Motor neuron (in vitro differentiated cells): ENCODE data around the gene SLCO3A1. TPM values are rescaled to one million over a fixed set of nuclear protein-coding genes. Genes with fewer than 3 reads are reported as not detected.
A peak's percentile ranks its signal among the peaks of the same experiment; 100 is the strongest.

ENCODE experiments used
- ATAC-seq, 8 experiments: fragments of 200-7000 bp; cut with Tn5 transposase; replicated peaks in 6 of 8; 2 replicates each; pipeline ENCODE4 v1.8.0; 2021; ENCODE audit warnings: mild to moderate bottlenecking in 8 of 8, moderate library complexity in 8 of 8
- H3K27ac ChIP-seq, 2 donors: fragments of 250-450 bp; sonication (Bioruptor Pico); 2 replicates each; pipeline ENCODE4 v1.9.0; 2021; ENCODE audit warnings: antibody characterized with exemption in 2 of 2, mild to moderate bottlenecking in 2 of 2, moderate library complexity in 1 of 2
- H3K4me1 ChIP-seq, 2 donors: fragments of 250-450 bp; sonication (Bioruptor Pico); replicated peaks in 1 of 2; 2 replicates each; pipeline ENCODE4 v1.6.1; 2021; ENCODE audit warnings: antibody characterized with exemption in 2 of 2, mild to moderate bottlenecking in 2 of 2, moderate library complexity in 1 of 2
- H3K4me3 ChIP-seq, 5 donors: fragments of 250-450 bp; sonication (Bioruptor Pico); 2 replicates each; pipeline ENCODE4 v1.9.0; 2021; ENCODE audit warnings: antibody characterized with exemption in 5 of 5, mild to moderate bottlenecking in 5 of 5, moderate library complexity in 4 of 5
- WGBS, 10 experiments: fragments of 450-650 bp; shearing (Covaris generic); methylation state at CpG; one replicate each; pipeline ENCODE4 v1.0.0; 2022; 5-methylcytosine and 5-hydroxymethylcytosine counted together
- in situ Hi-C, 9 experiments: fragments of 400-800 bp; cut with MboI; loops; one replicate each; pipeline ENCODE4 v1.15.0; 2021; ENCODE audit warnings: low sequenced_read_pairs in 9 of 9, low pct_unique_long_range_greater_than_20kb in 2 of 9; ENCODE audit not compliant: unreplicated experiment in 9 of 9
- total RNA-seq, 8 experiments: library from RNA; unstranded; fragments of 300-600 nt; gene quantifications; 2 replicates each; pipeline versions ENCODE4 v1.2.3 to v1.2.4, GENCODE V29; 2022

SLCO3A1 gene
- total RNA-seq, 8 experiments from 2014 or later = 2.2 to 19.6 (median 4.9) TPM

- in situ Hi-C loops = no loop called here
- ATAC-seq = no peak
- H3K4me3 ChIP-seq = no peak overlapping the region
- H3K27ac ChIP-seq = no peak overlapping the region
- H3K4me1 ChIP-seq = peaks cover 39 to 40% of the 10 kb centered on the region in 2 donors
- WGBS, 10 experiments = 80 to 100% (median 93%) methylated on average over 1 to 6 of the region's 8 CpGs; no CpG with 5 or more reads in 4 of the 10 experiments
Observed at GRCh38 chr15:91939403-91939831, 85.9 kb downstream of the SLCO3A1 start.

- ATAC-seq = peak in 5 of 8 experiments; percentile 61 to 91 (median 85)
Observed at GRCh38 chr15:91940496-91941381, 87.2 kb downstream of the SLCO3A1 start.

GRCh38 chr15:91941871-91942658, 88.6 kb downstream of the SLCO3A1 start:
- 14 to 92% (median 76%) methylated on average over 1 to 8 of the region's 9 CpGs for WGBS, 10 experiments
- in situ Hi-C loops = loop anchor here in 1 of 9 experiments (10.0 kb wide), 1 partner anchor 133 kb away; no protein-coding TSS in a partner anchor
- Histone ChIP-seq H3K4me3 (no peak overlapping the region), H3K4me1 (peaks cover 43 to 45% of the 10 kb centered on the region in 2 donors), H3K27ac (no peak overlapping the region)
- ATAC-seq = no peak

More at GRCh38 chr15:91940496-91941381, 87.2 kb downstream of the SLCO3A1 start:
- H3K27ac ChIP-seq = no peak overlapping the region
- H3K4me3 ChIP-seq = no peak overlapping the region
- peaks cover 43 to 44% of the 10 kb centered on the region in 2 donors for H3K4me1 ChIP-seq
- in situ Hi-C loops = loop anchor here in 1 of 9 experiments (10.0 kb wide), 1 partner anchor 134 kb away; no protein-coding TSS in a partner anchor
- WGBS, 10 experiments = 18 to 84% (median 43%) methylated on average over 1 to 4 of the region's 8 CpGs; no CpG with 5 or more reads in 5 of the 10 experiments

- peak; percentile 35 to 95 (median 70) for ATAC-seq
- in situ Hi-C loops = loop anchor here in 1 of 9 experiments (10.0 kb wide), 1 partner anchor 132 kb away; no protein-coding TSS in a partner anchor
- Histone ChIP-seq H3K4me3 (no peak overlapping the region), H3K27ac (no peak overlapping the region), H3K4me1 (peaks cover 43 to 49% of the 10 kb centered on the region in 2 donors)
- WGBS, 10 experiments = 0 to 28% (median 11%) methylated on average over 1 to 6 of the region's 9 CpGs; no CpG with 5 or more reads in 2 of the 10 experiments
Observed at GRCh38 chr15:91942720-91943394, 89.3 kb downstream of the SLCO3A1 start.

GRCh38 chr15:91944331-91944730, 90.8 kb downstream of the SLCO3A1 start:
- in situ Hi-C loops = loop anchor here in 1 of 9 experiments (10.0 kb wide), 1 partner anchor 130 kb away; no protein-coding TSS in a partner anchor
- WGBS, 10 experiments = 0 to 60% (median 42%) methylated on average over 1 to 5 of the region's 6 CpGs; no CpG with 5 or more reads in 4 of the 10 experiments
- no peak overlapping the region for H3K4me3 ChIP-seq
- no peak overlapping the region for H3K27ac ChIP-seq
- peak in 4 of 8 experiments; percentile 15 to 30 (median 22) for ATAC-seq
- H3K4me1 ChIP-seq = peaks cover 43 to 54% of the 10 kb centered on the region in 2 donors

GRCh38 chr15:91945385-91945784, 91.9 kb downstream of the SLCO3A1 start:
- H3K4me3 ChIP-seq = no peak overlapping the region
- H3K4me1 ChIP-seq = peaks cover 38 to 49% of the 10 kb centered on the region in 2 donors
- no peak for ATAC-seq
- no peak overlapping the region for H3K27ac ChIP-seq
- WGBS, 10 experiments = 37 to 100% (median 83%) methylated on average over 2 to 6 of the region's 6 CpGs; no CpG with 5 or more reads in 1 of the 10 experiments
- in situ Hi-C loops = loop anchor here in 1 of 9 experiments (10.0 kb wide), 1 partner anchor 129 kb away; no protein-coding TSS in a partner anchor

GRCh38 chr15:91946075-91946474, 92.6 kb downstream of the SLCO3A1 start:
- Histone ChIP-seq H3K4me1 (peaks cover 31 to 42% of the 10 kb centered on the region in 2 donors), H3K4me3 (no peak overlapping the region), H3K27ac (no peak overlapping the region)
- 46 to 100% (median 65%) methylated on average over 1 to 6 of the region's 6 CpGs; no CpG with 5 or more reads in 2 of the 10 experiments for WGBS, 10 experiments
- in situ Hi-C loops = loop anchor here in 1 of 9 experiments (10.0 kb wide), 1 partner anchor 129 kb away; no protein-coding TSS in a partner anchor
- no peak for ATAC-seq

- in situ Hi-C loops = loop anchor here in 1 of 9 experiments (10.0 kb wide), 1 partner anchor 128 kb away; no protein-coding TSS in a partner anchor
- H3K4me1 ChIP-seq = peaks cover 24 to 36% of the 10 kb centered on the region in 2 donors
- H3K27ac ChIP-seq = no peak overlapping the region
- no peak for ATAC-seq
- no peak overlapping the region for H3K4me3 ChIP-seq
- WGBS, 10 experiments = 76 to 100% (median 89%) methylated on average over 2 to 12 of the region's 16 CpGs; no CpG with 5 or more reads in 1 of the 10 experiments
Observed at GRCh38 chr15:91946581-91947292, 93.2 kb downstream of the SLCO3A1 start.

- Histone ChIP-seq H3K4me3 (no peak overlapping the region), H3K27ac (no peak overlapping the region), H3K4me1 (peaks cover 24 to 31% of the 10 kb centered on the region in 2 donors)
- in situ Hi-C loops = loop anchor here in 1 of 9 experiments (10.0 kb wide), 1 partner anchor 128 kb away; no protein-coding TSS in a partner anchor
- 80 to 100% (median 93%) methylated on average over 1 to 7 of the region's 7 CpGs; no CpG with 5 or more reads in 4 of the 10 experiments for WGBS, 10 experiments
- no peak for ATAC-seq
Observed at GRCh38 chr15:91947293-91947679, 93.8 kb downstream of the SLCO3A1 start.

- Histone ChIP-seq H3K4me1 (peaks cover 18 to 28% of the 10 kb centered on the region in 2 donors), H3K27ac (no peak overlapping the region), H3K4me3 (no peak overlapping the region)
- peak in 1 of 8 experiments; percentile 22 for ATAC-seq
- in situ Hi-C loops = loop anchor here in 1 of 9 experiments (10.0 kb wide), 1 partner anchor 127 kb away; no protein-coding TSS in a partner anchor
- 52 to 100% (median 80%) methylated on average over 2 to 16 of the region's 19 CpGs; no CpG with 5 or more reads in 3 of the 10 experiments for WGBS, 10 experiments
Observed at GRCh38 chr15:91947683-91948608, 94.4 kb downstream of the SLCO3A1 start.
